GM12878 (cell line): ENCODE measurements around the gene SARM1.

Experiments
- JUNB ChIP-seq: IDR thresholded peaks from 2 replicates; pipeline ENCODE4 v1.6.1; 2016; ENCODE audit warnings: antibody characterized with exemption, mild to moderate bottlenecking
- MYC ChIP-seq: IDR thresholded peaks from 2 replicates; pipeline ENCODE4 v1.6.1; 2011; ENCODE audit warnings: mild to moderate bottlenecking, low read length, moderate library complexity, inconsistent platforms; ENCODE audit not compliant: insufficient read depth, insufficient replicate concordance, insufficient read length, severe bottlenecking
- NFYB ChIP-seq: IDR thresholded peaks from 2 replicates; pipeline ENCODE4 v1.6.1; 2011; ENCODE audit warnings: low read depth, mild to moderate bottlenecking, low read length, improper control_type of control experiment, moderate library complexity; ENCODE audit not compliant: insufficient read depth
- RAD21 ChIP-seq: IDR thresholded peaks from 2 replicates; pipeline ENCODE4 v1.6.1; 2011; ENCODE audit warnings: mild to moderate bottlenecking, low read depth, low read length, moderate library complexity; ENCODE audit not compliant: insufficient read depth
- TF ChIP-seq, protein P1 (sequence below), 3 experiments: IDR thresholded peaks in 2 of 3; conservative IDR thresholded peaks in 1 of 3; 2 replicates each; pipeline ENCODE4 v1.5.1; 2011; ENCODE audit warnings: low read depth in 3 of 3, low read length in 3 of 3, mild to moderate bottlenecking in 3 of 3, control low read depth in 2 of 3, moderate library complexity in 2 of 3, inconsistent platforms in 1 of 3, mixed read lengths in 1 of 3; ENCODE audit not compliant: control insufficient read depth in 2 of 3, insufficient read depth in 1 of 3; ENCODE audit errors: extremely low read depth in 1 of 3
- TF ChIP-seq, protein P2 (sequence below): IDR thresholded peaks from 2 replicates; pipeline ENCODE4 v1.6.1; 2011; ENCODE audit warnings: low read depth, low read length, improper control_type of control experiment, borderline replicate concordance

DNA sequence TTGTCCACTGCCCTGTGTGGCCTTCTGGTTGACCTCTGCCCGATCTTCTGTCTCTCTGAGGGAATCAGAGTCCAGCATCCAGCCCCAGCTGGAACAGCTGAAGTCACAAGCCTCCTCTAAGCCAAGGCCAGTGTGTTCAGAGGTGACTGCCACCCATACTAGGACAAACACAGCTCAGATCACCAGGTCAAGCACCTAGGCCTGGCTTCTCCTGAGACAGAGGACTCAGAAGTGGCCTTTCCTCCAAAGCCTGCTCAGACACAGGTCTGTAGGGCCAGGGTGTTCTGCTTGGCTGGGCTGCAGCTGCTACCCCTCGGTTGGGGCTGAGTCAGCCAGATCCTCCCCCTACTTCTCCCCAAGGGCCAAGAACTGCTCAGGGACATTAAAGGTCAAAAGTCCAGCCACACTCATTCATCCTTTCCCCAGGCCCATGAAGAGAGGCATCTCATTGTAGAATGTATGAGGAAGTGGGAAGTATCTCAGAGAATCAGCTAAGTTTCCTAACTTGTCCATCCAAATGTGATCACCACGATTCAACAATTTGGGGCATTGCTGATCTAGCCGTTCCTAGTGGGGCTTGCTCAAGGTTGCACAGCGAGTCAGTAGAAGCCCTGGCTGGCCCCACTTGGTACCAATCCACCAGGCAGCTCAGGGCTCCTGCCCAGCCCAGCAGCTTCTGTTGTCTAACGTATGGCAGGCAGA is 26.9 kb downstream of the SARM1 start:
- TF ChIP-seq RAD21 (no peak), NFYB (no peak), MYC (no peak), JUNB (no peak)
- TF ChIP-seq, protein P1, sequence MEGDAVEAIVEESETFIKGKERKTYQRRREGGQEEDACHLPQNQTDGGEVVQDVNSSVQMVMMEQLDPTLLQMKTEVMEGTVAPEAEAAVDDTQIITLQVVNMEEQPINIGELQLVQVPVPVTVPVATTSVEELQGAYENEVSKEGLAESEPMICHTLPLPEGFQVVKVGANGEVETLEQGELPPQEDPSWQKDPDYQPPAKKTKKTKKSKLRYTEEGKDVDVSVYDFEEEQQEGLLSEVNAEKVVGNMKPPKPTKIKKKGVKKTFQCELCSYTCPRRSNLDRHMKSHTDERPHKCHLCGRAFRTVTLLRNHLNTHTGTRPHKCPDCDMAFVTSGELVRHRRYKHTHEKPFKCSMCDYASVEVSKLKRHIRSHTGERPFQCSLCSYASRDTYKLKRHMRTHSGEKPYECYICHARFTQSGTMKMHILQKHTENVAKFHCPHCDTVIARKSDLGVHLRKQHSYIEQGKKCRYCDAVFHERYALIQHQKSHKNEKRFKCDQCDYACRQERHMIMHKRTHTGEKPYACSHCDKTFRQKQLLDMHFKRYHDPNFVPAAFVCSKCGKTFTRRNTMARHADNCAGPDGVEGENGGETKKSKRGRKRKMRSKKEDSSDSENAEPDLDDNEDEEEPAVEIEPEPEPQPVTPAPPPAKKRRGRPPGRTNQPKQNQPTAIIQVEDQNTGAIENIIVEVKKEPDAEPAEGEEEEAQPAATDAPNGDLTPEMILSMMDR (IDR thresholded peaks at IDR 0.05 in 2 of 3, conservative IDR thresholded peaks at IDR 0.05 in 1 of 3; ENCODE audit: control insufficient read depth in 2 of 3, extremely low read depth in 1 of 3, insufficient read depth in 1 of 3, low read depth in 3 of 3, low read length in 3 of 3), result no peak
- TF ChIP-seq, protein P2, sequence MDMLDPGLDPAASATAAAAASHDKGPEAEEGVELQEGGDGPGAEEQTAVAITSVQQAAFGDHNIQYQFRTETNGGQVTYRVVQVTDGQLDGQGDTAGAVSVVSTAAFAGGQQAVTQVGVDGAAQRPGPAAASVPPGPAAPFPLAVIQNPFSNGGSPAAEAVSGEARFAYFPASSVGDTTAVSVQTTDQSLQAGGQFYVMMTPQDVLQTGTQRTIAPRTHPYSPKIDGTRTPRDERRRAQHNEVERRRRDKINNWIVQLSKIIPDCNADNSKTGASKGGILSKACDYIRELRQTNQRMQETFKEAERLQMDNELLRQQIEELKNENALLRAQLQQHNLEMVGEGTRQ, result no peak
